HG02981 (cell line): ENCODE data around the gene RBL1.
A peak's percentile ranks its signal among the peaks of the same experiment; 100 is the strongest.
"Not testable (repeated sequence)": the region's sequence is repeated elsewhere in the genome, so short reads cannot be mapped to it uniquely, and the experiment has no call there.

ENCODE experiments used
- ATAC-seq: cut with Tn5 transposase; IDR thresholded peaks from one replicate; pipeline ENCODE4 v1.9.1; 2021; ENCODE audit warnings: mild to moderate bottlenecking, moderate library complexity; ENCODE audit not compliant: unreplicated experiment

Gene RBL1

GRCh38 chr20:37077009-37077408 lies 18.8 kb downstream of the RBL1 start:
- no peak for ATAC-seq

- ATAC-seq = no peak
Observed at GRCh38 chr20:37075932-37076685, 19.7 kb downstream of the RBL1 start.

GRCh38 chr20:37072293-37073196 lies 23.3 kb downstream of the RBL1 start:
- ATAC-seq = no peak

- no peak for ATAC-seq
Observed at GRCh38 chr20:37071481-37071911, 24.3 kb downstream of the RBL1 start.

GRCh38 chr20:37069563-37069962 lies 26.2 kb downstream of the RBL1 start:
- not testable (repeated sequence) for ATAC-seq

GRCh38 chr20:37066168-37066567 lies 29.6 kb downstream of the RBL1 start:
- ATAC-seq = no peak

GRCh38 chr20:37055276-37055675 lies 40.5 kb downstream of the RBL1 start:
- no peak for ATAC-seq

- no peak for ATAC-seq
Observed at GRCh38 chr20:37053230-37053950, 42.4 kb downstream of the RBL1 start.

GRCh38 chr20:37042986-37043972 lies 52.5 kb downstream of the RBL1 start:
- peak; percentile 45 for ATAC-seq

GRCh38 chr20:37039366-37039765 lies 56.4 kb downstream of the RBL1 start:
- ATAC-seq = not testable (repeated sequence)

- ATAC-seq = no peak
Observed at GRCh38 chr20:37032077-37032476, 63.7 kb downstream of the RBL1 start.

- ATAC-seq = no peak
Observed at GRCh38 chr20:37020636-37021035, 75.2 kb downstream of the RBL1 start.

- ATAC-seq = not testable (repeated sequence)
Observed at GRCh38 chr20:37012631-37013030, 83.2 kb downstream of the RBL1 start.

- ATAC-seq = not testable (repeated sequence)
Observed at GRCh38 chr20:37011858-37012257, 83.9 kb downstream of the RBL1 start.

- no peak for ATAC-seq
Observed at GRCh38 chr20:37011147-37011546, 84.7 kb downstream of the RBL1 start.

GRCh38 chr20:37007898-37008649 lies 87.7 kb downstream of the RBL1 start:
- no peak for ATAC-seq

GRCh38 chr20:37005062-37005942 lies 90.5 kb downstream of the RBL1 start:
- not testable (repeated sequence) for ATAC-seq

GRCh38 chr20:37001634-37002033 lies 94.2 kb downstream of the RBL1 start:
- ATAC-seq = not testable (repeated sequence)
